HG03575 (cell line): ENCODE measurements around the gene KLHL22.

ENCODE experiments used
- ATAC-seq: cut with Tn5 transposase; IDR thresholded peaks from one replicate; pipeline ENCODE4 v1.9.1; 2021; ENCODE audit not compliant: unreplicated experiment, insufficient number of reproducible peaks, low FRiP score; ENCODE audit errors: extremely low read depth

Gene KLHL22

DNA sequence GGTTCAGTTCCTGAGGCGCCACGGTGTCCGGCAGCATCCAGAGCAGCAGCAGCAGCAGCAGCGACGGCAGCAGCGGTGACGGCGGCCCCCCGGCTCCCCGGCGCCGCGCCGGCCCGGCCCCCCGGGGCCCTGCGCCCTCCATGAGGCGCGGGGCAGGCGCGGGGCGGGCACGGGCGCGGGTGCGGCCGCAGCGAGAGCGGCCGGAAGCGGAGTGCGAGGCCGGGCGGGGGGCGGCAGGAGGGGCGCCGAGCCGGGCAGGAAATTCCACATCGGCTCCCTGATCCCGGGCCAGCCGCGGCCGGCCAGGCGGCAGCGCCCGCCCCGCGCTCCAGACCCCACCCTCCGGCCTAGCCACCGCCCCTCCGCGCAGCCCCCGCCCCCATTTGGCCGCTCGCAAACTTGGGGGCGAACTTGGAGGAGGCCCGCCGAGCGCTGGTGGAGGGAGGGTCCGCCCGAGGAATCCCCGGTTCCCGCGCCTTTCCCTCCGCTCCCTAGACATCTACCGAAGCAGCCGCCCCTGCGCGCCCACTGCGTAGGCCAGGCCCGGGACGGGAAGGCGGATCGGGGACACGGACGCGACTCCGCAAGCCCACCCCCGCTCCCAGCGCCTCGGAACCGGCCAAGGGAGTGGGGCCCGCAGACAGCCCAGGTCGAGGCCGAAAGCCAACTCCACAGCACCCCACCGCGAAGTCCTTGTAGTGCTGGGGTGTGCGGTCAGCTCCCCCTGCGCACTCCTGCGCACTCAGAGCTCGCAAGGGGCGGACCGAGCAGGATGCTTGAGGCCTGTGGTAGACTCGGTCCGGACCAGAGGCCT, 57.8 kb downstream of the KLHL22 start, which contains the start of gene SCARF2:
SCARF2 (minus strand) TSS at position 213 of the 814 bp plus-strand sequence; CDS start at position 142, 71 bp downstream.
- ATAC-seq, result no peak

DNA sequence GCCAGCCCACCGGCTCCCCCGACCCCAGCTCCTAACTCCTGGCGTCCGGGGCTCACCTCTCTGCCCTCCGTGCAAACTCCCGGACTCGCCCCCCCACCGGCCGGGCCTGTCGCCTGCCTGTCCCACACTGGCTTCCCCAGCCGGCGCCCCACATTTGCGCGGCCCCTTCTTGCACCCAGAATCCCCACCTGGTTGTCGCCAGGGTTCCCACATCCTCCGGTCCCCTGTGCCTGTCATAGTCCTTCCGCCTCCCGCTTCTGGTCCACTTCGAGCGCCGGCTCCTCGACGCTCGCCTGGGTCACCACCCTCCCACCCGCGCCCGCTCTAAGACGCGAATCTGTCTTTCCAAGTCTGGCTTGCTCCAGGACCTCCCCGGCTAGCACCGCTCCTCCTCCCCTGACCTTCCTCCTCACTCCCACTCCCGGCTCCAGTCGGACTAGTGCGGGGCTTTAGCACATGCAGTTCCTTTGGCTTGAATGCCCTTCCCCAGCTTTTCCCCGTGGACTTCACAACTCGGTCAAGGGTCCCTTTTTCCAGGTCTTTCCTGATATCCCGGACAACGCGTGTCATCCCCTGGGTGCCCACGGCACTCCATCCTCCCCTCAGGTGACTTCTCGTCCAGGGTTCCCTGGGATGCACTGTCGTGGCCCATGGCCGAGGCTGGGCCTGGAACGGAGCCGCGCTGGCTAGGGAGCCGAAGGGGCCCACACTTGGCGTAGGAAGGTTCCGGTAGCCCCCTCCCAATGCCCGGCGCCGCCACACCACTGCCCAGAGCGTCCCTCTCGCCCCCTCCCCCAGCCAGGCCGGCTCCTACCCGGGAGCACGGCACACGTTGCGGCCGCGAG, 58.6 kb downstream of the KLHL22 start:
- ATAC-seq, result no peak

DNA sequence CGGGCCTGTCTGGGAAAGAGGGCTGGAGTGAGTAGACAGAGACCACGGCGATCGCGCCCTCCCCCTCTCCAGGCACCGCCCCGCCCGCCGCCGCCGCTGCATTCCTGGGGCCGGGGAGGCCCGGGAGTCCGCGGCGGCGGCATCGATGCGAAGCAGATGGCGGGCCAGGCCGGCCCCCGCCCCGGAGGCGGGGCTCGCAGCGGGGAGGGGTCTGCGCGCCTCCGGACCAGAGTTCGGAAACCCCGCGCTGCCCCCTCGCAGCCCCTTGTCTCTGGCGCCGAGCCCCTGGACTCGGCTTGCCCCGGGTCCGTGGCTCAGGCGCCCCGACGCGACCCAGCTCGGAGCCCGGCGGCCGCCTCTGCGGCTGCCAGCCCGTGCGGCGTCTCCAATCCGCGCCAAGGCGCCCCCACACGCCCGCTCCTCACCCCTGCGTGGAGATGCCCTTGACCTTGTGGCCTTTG, 59.3 kb downstream of the KLHL22 start:
- ATAC-seq, result no peak

DNA sequence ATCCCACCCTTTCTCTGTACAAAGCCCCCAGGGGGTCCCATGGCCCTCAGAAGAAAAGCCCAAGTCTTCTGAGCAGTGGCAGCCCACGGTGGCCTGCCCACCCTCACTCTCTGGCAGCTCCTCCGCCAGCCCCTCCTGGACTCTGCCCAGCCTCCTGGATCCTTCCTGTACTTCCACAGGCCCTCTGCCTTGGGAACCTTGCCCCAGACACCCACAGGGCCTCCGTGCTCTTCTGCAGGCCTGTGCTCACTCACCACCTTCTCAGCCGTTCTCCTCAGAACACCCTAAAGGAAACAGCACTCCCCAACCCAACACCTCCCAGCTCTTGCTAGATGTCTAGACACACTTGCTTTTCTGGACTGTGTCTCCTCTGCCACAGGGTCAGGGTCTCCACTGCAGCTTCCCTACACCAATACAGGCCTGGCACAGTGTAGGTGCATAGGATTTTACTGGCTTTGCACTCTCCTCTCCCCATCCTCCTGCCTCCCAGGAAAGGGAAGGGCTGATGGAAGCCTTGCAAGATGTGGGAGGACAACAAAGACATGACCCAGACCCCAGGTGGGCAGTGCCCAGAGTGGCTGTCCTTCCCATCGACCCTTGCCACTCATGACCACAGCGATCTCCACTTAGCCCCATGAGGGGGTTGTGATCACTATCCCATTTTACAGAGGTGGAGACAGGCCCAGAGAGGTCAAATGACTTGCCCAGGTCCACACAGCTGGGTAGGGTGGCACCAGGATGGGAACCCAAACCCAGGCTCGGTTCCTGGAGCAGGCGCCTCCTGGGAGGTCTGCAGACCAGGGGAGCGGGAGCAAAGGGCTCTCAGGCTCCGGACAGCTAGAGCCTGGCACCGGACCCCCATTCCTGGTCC, 59.9 kb downstream of the KLHL22 start:
- no peak for ATAC-seq

DNA sequence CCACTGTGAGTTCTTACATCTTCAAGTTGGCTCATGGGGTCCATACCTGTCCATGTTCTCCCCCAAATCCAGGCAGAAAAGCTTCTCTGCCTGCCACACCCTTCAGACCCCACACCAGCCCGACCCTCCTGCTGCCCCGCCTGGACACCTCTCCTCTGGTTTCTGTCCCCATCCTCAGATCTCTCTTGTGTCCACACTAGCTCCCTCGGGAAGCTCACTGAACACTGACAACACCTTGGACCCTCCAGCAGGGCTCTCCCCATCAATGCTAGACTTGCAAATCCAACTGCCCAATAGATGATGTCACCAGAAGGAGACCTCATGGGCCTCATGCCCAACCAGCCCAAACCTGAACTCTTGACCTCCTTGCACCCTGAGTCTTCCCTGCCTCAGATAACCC, 60.8 kb downstream of the KLHL22 start:
- no peak for ATAC-seq

DNA sequence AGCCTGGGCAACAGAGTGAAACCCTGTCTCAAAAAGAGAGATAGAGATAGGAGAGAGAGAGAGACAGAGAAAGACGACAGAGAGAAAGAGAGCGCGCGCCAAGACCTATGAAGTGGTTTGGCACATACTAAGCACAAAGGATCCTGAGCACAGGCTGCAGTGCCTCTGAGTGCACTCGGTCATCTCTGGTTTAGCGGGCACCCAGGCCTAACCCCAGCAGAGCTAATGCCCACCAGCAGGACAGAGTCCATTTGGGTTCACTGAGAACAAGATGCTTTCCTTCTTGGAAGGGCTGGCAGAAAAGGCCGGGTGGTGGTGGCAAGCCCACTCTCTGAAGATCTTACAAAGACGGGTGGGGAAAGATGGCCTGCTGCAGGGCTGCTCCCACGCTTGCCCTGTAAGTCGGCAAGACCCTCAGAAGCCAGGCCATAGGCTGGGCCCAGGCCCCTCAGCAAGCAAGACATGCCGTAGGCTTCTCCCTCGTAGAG, 61.3 kb downstream of the KLHL22 start:
- ATAC-seq, result no peak

DNA sequence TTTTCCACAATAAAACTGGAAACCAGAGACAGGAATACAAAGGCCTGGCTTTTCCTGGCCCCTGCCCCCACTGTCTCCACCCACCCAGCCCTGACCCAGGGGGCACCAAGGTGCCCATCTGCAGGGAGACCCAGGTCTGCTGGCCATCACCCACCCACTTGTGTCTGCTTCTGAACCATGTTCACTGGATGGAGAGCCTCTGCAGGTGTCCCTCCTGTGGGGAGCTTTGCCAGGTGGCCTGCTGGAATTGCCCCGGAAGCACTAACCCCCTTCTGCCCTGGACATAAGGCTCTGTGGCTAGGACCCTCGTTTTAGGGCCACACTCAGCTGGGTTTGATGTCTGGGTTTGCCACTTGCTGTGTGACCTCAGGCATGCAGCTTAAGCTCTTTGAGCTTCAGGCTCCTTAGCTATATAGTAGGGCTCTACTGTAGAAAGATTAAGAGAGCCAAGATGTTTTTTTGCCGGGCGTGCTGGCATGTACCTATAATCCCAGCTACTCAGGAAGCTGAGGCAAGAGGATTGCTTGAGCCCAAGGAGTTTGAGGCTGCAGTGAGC, 61.8 kb downstream of the KLHL22 start:
- ATAC-seq, result no peak

DNA sequence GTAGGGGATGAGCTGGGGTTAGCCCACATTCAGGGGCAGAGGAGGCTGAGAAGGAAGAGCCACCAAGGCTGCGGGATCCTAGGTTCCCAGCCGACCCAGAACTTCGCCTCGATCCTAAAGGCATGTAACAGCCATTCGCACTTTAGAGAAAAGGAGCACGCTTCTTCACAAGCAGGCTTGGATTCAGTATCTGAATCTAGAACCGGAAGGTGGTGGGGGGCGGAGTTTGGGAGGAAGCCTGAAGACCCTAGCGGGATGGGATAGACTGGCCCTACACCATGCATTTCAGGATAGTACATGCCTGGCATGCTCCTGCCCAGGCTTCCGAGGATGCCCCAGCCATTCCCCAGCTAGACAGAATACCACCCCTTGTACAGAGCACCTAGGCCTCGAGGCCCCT, 62.4 kb downstream of the KLHL22 start:
- ATAC-seq, result no peak

DNA sequence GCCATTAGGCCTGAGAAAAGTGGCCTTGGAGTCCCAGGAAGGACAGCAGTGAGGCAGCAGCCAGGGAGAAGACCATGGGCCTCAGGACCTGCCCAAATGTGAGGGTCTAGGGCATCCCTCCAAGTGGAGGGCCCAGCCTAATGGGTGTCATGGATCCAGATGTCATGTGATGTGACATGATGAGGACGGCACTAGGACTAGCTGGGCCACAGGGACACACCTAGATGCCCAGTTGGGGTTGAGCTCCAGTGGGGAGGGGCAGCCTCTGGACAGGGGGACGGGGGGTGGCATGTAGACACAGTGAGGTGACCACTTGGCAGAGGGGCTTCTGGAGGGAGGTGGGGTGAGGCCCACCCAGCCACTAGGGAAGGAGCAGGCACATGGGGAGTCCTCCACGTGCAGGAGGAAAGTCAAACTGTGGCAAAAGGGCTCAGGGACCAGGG, 63.3 kb downstream of the KLHL22 start:
- no peak for ATAC-seq

DNA sequence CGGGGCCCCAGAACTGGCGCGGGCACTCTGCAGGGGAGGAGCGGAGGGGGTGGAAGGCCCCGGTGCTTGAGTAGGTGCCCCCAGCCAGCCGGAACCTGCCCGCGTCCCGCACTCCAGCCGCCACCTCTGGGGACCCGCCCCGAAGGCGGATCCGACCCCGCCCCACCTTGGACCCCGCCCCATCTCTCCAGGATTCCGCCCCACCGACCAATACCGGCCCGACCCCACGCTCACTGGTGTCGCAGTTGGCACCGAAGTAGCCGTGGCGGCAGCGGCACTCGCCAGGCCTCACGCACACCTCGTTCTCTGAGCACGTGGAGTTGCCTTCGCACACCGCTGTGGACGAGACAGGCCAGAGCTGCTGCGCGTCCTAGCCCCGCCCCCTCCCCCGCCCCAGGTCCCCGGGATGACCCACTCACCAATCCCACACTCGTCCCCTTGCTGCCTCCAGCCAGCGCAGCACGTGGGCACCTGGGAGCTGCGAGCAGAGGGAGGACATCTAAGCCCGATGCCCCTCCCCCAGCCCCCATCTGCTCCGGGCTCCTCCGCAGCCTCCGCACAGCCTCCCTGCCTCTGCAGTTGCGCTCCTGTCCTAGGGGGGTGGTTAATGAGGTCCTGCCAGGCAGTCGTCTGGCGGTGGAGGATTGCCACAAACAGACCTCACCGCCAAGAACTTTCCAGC, 63.9 kb downstream of the KLHL22 start:
- ATAC-seq, result no peak

DNA sequence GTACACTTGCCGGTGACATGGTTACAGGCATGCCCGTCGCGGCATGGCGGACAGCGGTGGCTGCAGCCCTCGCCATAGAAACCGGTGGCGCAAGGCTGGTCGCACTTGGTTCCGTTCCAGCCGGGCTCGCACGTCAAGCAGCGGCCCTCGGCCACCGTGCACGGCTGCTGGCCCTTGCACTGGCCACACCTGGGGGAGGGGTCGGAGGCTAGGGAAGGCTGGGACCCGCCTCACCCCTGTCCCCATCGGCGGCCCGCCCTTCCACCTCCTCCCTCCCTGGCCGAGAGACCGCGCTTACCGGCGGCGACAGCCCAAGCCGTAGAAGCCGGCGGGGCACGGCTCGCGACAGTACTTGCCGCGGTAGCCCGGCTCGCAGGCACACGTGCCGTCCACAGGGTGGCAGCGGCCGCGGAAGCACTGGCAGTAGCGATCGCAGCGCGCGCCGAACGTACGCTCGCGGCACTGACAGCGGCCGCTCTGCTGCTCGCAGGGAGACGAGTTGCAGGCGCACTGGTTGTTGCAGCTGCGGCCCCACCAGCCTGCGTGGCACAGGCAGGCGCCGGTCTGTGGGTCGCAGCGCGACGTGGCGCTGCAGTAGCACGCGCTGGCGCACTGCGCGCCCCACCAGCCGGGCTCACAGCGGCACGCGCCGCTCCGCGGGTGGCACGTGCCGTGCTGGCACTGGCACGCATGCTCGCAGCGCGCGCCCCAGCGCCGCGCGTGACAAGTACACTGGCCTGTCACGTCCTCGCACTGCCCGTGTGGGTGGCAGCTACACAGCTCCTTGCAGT, 64.7 kb downstream of the KLHL22 start:
- no peak for ATAC-seq

DNA sequence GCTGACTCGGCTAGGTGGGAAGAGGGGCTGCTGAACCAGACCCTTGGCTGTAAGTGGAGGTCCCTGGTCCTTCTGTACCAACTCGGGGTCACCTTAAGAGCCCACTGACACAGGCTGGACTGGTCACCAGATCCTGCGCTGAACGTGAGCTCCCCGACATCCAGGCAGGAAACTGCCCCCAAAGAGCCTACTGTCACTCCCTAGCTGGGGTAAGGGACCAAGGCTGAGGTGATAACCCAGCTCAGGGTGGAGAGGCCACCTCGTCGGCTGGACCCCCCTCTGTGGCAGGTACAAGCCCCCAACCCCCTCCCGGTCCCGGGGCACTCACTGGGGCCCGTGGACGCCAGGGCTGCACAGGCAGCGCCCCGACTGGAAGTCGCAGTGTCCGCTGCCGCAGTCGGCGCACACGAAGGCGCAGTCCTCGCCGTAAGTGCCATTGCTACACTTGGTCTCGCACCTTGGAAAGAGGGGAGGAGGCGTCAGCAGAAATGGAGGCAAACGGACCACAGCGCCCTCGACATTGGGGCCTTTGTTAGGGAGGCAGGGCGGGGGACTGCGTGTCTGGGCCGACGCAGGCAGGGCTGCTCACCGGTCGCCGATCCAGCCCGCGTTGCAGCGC, 65.4 kb downstream of the KLHL22 start:
- ATAC-seq, result no peak

DNA sequence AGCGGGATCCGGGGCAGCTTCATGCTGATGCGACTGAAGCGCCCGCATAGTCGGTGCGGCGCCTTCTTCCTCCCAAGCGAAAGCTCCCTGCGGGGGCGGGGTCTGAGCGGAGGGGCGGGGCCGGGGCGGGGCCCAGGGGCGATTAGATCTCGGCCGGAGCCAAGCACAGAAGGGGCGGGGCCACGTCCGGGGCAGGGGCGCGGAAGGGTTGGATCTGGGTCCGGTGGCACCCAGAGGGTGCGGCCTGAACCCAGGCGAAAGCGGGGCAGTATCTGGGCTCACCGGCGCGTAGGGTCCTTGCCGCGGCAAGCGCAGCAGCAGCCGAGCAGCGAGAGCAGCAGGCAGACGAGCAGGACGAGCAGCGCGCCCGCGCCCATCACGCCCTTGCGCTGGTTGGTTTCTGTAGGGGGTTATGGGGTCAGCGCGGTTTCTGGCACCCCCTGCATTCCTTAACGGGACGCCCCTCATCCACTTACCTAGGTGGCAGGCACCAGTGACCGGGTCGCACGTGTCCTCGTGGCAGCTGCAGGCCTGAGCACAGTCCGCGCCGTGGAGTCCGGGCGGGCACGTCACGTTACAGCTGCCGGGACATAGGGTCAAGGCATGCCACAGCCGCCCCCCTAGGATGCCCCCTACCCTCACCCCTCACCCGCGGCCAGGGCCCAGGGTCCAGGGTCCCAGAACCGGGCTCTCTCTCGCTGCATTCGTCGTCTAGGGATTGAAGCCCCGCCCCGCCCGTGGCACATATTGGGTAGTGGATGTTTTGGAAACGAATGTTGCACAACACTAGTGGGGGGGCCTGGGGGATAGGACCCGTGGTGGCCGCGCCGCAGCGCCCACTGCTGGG, 66.1 kb downstream of the KLHL22 start:
- ATAC-seq, result no peak

DNA sequence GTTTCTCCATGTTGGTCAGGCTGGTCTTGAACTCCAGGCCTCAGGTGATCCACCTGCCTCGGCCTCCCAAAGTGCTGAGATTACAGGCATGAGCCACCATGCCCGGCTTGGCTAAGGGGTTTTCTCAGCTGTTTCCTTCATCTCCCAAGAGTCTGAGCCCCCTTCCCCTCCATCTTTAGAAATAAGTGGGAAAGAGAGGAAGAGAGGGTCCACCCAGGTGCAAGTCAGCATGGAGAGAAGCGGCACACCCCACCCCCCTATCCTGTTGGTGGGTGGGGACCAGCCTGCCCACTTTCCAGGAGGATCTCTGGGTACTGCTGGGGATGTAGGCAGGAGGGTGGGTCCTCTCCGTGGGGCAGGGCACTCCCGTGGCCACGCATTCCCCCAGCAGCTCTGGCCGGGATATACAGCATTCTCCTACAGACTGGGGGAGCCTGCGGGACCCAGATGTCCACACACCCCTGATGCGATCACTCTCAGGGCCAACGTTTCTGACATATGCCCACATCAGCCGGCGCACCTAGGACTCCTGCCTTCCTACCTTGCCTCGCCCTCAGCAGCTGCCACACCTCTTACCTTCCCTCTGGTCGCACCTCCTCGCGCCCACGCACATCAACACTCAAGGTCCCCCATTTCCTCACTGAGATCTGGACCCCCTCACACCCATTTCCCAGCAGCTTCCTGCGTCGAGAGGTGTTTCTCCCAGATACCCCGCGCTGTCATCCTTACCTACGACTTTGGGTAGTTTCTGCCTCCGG, 66.9 kb downstream of the KLHL22 start:
- ATAC-seq, result no peak

DNA sequence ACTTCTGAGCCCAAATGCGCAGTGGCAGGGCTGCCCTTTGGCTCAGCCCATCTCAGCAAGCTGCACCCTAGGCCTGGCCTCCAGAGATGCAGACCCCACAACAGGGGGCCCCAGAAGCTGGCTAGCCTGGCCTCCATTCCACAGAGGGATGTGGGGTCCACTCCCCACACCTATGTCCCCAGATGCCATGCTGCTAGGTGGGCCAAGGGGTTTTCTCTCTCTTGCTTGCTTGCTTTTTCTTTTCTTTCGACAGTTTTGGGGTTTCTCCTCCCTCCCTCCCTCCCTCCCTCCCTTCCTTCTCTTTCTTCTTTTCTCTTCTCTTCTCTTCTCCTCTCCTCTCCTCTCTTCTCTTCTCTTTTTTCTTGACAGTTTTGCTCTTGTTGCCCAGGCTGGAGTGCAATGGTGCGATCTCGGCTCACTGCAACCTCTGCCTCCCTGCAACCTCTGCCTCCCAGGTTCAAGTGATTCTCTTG, 67.6 kb downstream of the KLHL22 start:
- ATAC-seq, result no peak
